ENCODE data around the gene POLE. TPM values are rescaled to one million over a fixed set of nuclear protein-coding genes. Genes with fewer than 3 reads are reported as not detected.
A peak's percentile ranks its signal among the peaks of the same experiment; 100 is the strongest.

The POLE gene
- total RNA-seq, 2 experiments from 2014 or later = 117 to 123 TPM

- Mint-ChIP-seq H3K36me3 (no peaks in the 10 kb centered on the region), H3K9me3 (no peaks in the 10 kb centered on the region), H3K27me3 (peaks cover 12% of the 10 kb centered on the region), H3K27ac (no peak overlapping the region), H3K4me3 (no peak overlapping the region), H3K4me1 (no peaks in the 10 kb centered on the region)
- DNase-seq = no peak
These were observed 98.1 kb downstream of the POLE start for GRCh38 chr12:132588821-132589669.

GRCh38 chr12:132588319-132588718 lies 98.8 kb downstream of the POLE start:
- Mint-ChIP-seq H3K9me3 (no peaks in the 10 kb centered on the region), H3K27me3 (peaks cover 7% of the 10 kb centered on the region), H3K4me1 (no peaks in the 10 kb centered on the region), H3K4me3 (no peak overlapping the region), H3K27ac (no peak overlapping the region), H3K36me3 (peaks cover 2% of the 10 kb centered on the region)
- DNase-seq = no peak

GRCh38 chr12:132587781-132588180 lies 99.4 kb downstream of the POLE start:
- Mint-ChIP-seq H3K9me3 (no peaks in the 10 kb centered on the region), H3K27ac (no peak overlapping the region), H3K27me3 (peaks cover 3% of the 10 kb centered on the region), H3K4me3 (no peak overlapping the region), H3K4me1 (no peaks in the 10 kb centered on the region), H3K36me3 (peaks cover 2% of the 10 kb centered on the region)
- no peak for DNase-seq

GRCh38 chr12:132586929-132587328 lies 100.2 kb downstream of the POLE start:
- Mint-ChIP-seq H3K27me3 (no peaks in the 10 kb centered on the region), H3K4me1 (no peaks in the 10 kb centered on the region), H3K4me3 (no peak overlapping the region), H3K9me3 (no peaks in the 10 kb centered on the region), H3K36me3 (peaks cover 2% of the 10 kb centered on the region), H3K27ac (no peak overlapping the region)
- DNase-seq = no peak

GRCh38 chr12:132585177-132585576 lies 102.0 kb downstream of the POLE start:
- Mint-ChIP-seq H3K27ac (no peak overlapping the region), H3K36me3 (peaks cover 2% of the 10 kb centered on the region), H3K27me3 (no peaks in the 10 kb centered on the region), H3K4me3 (no peak overlapping the region), H3K9me3 (no peaks in the 10 kb centered on the region), H3K4me1 (no peaks in the 10 kb centered on the region)
- no peak for DNase-seq

GRCh38 chr12:132584429-132584828 lies 102.7 kb downstream of the POLE start:
- peaks cover 2% of the 10 kb centered on the region for H3K36me3 Mint-ChIP-seq
- H3K9me3 Mint-ChIP-seq = no peaks in the 10 kb centered on the region
- H3K27me3 Mint-ChIP-seq = no peaks in the 10 kb centered on the region
- H3K27ac Mint-ChIP-seq = no peak overlapping the region
- DNase-seq = no peak
- H3K4me3 Mint-ChIP-seq = no peak overlapping the region
- no peaks in the 10 kb centered on the region for H3K4me1 Mint-ChIP-seq

GRCh38 chr12:132583736-132584135 lies 103.4 kb downstream of the POLE start:
- no peaks in the 10 kb centered on the region for H3K27me3 Mint-ChIP-seq
- no peaks in the 10 kb centered on the region for H3K4me1 Mint-ChIP-seq
- H3K36me3 Mint-ChIP-seq = peaks cover 2% of the 10 kb centered on the region
- H3K4me3 Mint-ChIP-seq = no peak overlapping the region
- no peak for DNase-seq
- H3K9me3 Mint-ChIP-seq = no peaks in the 10 kb centered on the region
- H3K27ac Mint-ChIP-seq = no peak overlapping the region

- H3K4me1 Mint-ChIP-seq = no peaks in the 10 kb centered on the region
- H3K4me3 Mint-ChIP-seq = no peak overlapping the region
- peaks cover 4% of the 10 kb centered on the region for H3K36me3 Mint-ChIP-seq
- no peaks in the 10 kb centered on the region for H3K9me3 Mint-ChIP-seq
- H3K27ac Mint-ChIP-seq = no peak overlapping the region
- no peak for DNase-seq
- H3K27me3 Mint-ChIP-seq = no peaks in the 10 kb centered on the region
These were observed 103.8 kb downstream of the POLE start for GRCh38 chr12:132583411-132583710.

GRCh38 chr12:132582582-132583410 lies 104.3 kb downstream of the POLE start:
- Mint-ChIP-seq H3K36me3 (peaks cover 4% of the 10 kb centered on the region), H3K27me3 (no peaks in the 10 kb centered on the region), H3K4me3 (no peak overlapping the region), H3K4me1 (no peaks in the 10 kb centered on the region), H3K27ac (no peak overlapping the region), H3K9me3 (no peaks in the 10 kb centered on the region)
- no peak for DNase-seq

GRCh38 chr12:132582058-132582420 lies 105.1 kb downstream of the POLE start:
- H3K27ac Mint-ChIP-seq = no peak overlapping the region
- no peaks in the 10 kb centered on the region for H3K4me1 Mint-ChIP-seq
- H3K9me3 Mint-ChIP-seq = no peaks in the 10 kb centered on the region
- H3K36me3 Mint-ChIP-seq = peaks cover 4% of the 10 kb centered on the region
- no peak for DNase-seq
- no peaks in the 10 kb centered on the region for H3K27me3 Mint-ChIP-seq
- no peak overlapping the region for H3K4me3 Mint-ChIP-seq

- no peak for DNase-seq
- Mint-ChIP-seq H3K9me3 (no peaks in the 10 kb centered on the region), H3K27me3 (no peaks in the 10 kb centered on the region), H3K27ac (no peak overlapping the region), H3K4me3 (no peak overlapping the region), H3K4me1 (no peaks in the 10 kb centered on the region), H3K36me3 (peaks cover 4% of the 10 kb centered on the region)
These were observed 105.6 kb downstream of the POLE start for GRCh38 chr12:132581348-132582057.

- Mint-ChIP-seq H3K4me3 (no peak overlapping the region), H3K27ac (no peak overlapping the region), H3K27me3 (no peaks in the 10 kb centered on the region), H3K36me3 (peaks cover 4% of the 10 kb centered on the region), H3K4me1 (no peaks in the 10 kb centered on the region), H3K9me3 (no peaks in the 10 kb centered on the region)
- DNase-seq = no peak
These were observed 106.3 kb downstream of the POLE start for GRCh38 chr12:132580701-132581292.

GRCh38 chr12:132579744-132580143 lies 107.4 kb downstream of the POLE start:
- Mint-ChIP-seq H3K4me3 (no peak overlapping the region), H3K4me1 (no peaks in the 10 kb centered on the region), H3K36me3 (peaks cover 6% of the 10 kb centered on the region), H3K27ac (peak overlapping the region; percentile 43), H3K27me3 (no peaks in the 10 kb centered on the region), H3K9me3 (no peaks in the 10 kb centered on the region)
- no peak for DNase-seq

GRCh38 chr12:132578826-132579225 lies 108.3 kb downstream of the POLE start:
- Mint-ChIP-seq H3K27ac (no peak overlapping the region), H3K9me3 (no peaks in the 10 kb centered on the region), H3K36me3 (peaks cover 5% of the 10 kb centered on the region), H3K4me1 (no peaks in the 10 kb centered on the region), H3K27me3 (no peaks in the 10 kb centered on the region), H3K4me3 (no peak overlapping the region)
- no peak for DNase-seq

- H3K9me3 Mint-ChIP-seq = no peaks in the 10 kb centered on the region
- H3K27me3 Mint-ChIP-seq = no peaks in the 10 kb centered on the region
- no peaks in the 10 kb centered on the region for H3K4me1 Mint-ChIP-seq
- H3K27ac Mint-ChIP-seq = no peak overlapping the region
- H3K36me3 Mint-ChIP-seq = peaks cover 4% of the 10 kb centered on the region
- no peak for DNase-seq
- H3K4me3 Mint-ChIP-seq = no peak overlapping the region
These were observed 109.0 kb downstream of the POLE start for GRCh38 chr12:132578118-132578517.

All from activated naive CD8-positive, alpha-beta T cell treated with anti-CD3 and anti-CD28 coated beads for 36 hours (primary cell).